ENCODE data around the gene AKT3.
"Not testable (repeated sequence)": the region's sequence is repeated elsewhere in the genome, so short reads cannot be mapped to it uniquely, and the experiment has no call there.

The AKT3 gene

GRCh38 chr1:243693800-243694199 lies 156.2 kb downstream of the AKT3 start:
- DNase-seq (no peak), ATAC-seq (no peak)

- ATAC-seq, result no peak
- DNase-seq, result no peak
Measured at GRCh38 chr1:243686159-243686558, 163.9 kb downstream of the AKT3 start.

GRCh38 chr1:243680860-243681259 lies 169.2 kb downstream of the AKT3 start:
- ATAC-seq, result no peak
- DNase-seq, result no peak

GRCh38 chr1:243672539-243673074 lies 177.4 kb downstream of the AKT3 start:
- ATAC-seq, result no peak
- no peak for DNase-seq

GRCh38 chr1:243667591-243667990 lies 182.5 kb downstream of the AKT3 start:
- DNase-seq, result no peak
- ATAC-seq, result no peak

- ATAC-seq (no peak), DNase-seq (no peak)
Measured at GRCh38 chr1:243667133-243667532, 182.9 kb downstream of the AKT3 start.

GRCh38 chr1:243663651-243664050 lies 186.4 kb downstream of the AKT3 start:
- no peak for ATAC-seq
- no peak for DNase-seq

- not testable (repeated sequence) for DNase-seq, ATAC-seq
Measured at GRCh38 chr1:243662169-243662568, 187.9 kb downstream of the AKT3 start.

GRCh38 chr1:243658594-243659105 lies 191.4 kb downstream of the AKT3 start:
- DNase-seq, result no peak
- no peak for ATAC-seq

GRCh38 chr1:243657793-243658192 lies 192.2 kb downstream of the AKT3 start:
- DNase-seq (no peak), ATAC-seq (no peak)

GRCh38 chr1:243649530-243649929 lies 200.5 kb downstream of the AKT3 start:
- ATAC-seq, DNase-seq: not testable (repeated sequence)

GRCh38 chr1:243646841-243647240 lies 203.2 kb downstream of the AKT3 start:
- no peak for ATAC-seq
- no peak for DNase-seq

GRCh38 chr1:243645281-243645680 lies 204.8 kb downstream of the AKT3 start:
- no peak for DNase-seq
- no peak for ATAC-seq

- DNase-seq (no peak), ATAC-seq (no peak)
Measured at GRCh38 chr1:243642936-243643335, 207.1 kb downstream of the AKT3 start.

GRCh38 chr1:243639027-243639658 lies 210.9 kb downstream of the AKT3 start:
- ATAC-seq, result no peak
- no peak for DNase-seq

- no peak for ATAC-seq
- DNase-seq, result no peak
Measured at GRCh38 chr1:243638186-243638585, 211.9 kb downstream of the AKT3 start.

- no peak for DNase-seq
- no peak for ATAC-seq
Measured at GRCh38 chr1:243628476-243628907, 221.6 kb downstream of the AKT3 start.

- DNase-seq (no peak), ATAC-seq (no peak)
Measured at GRCh38 chr1:243623841-243624240, 226.2 kb downstream of the AKT3 start.

GRCh38 chr1:243621973-243622372 lies 228.1 kb downstream of the AKT3 start:
- ATAC-seq (no peak), DNase-seq (no peak)

GRCh38 chr1:243620096-243620495 lies 229.9 kb downstream of the AKT3 start:
- ATAC-seq (peak; percentile 86), DNase-seq (no peak)

- DNase-seq (no peak), ATAC-seq (no peak)
Measured at GRCh38 chr1:243609698-243610097, 240.3 kb downstream of the AKT3 start.

- ATAC-seq (no peak), DNase-seq (no peak)
Measured at GRCh38 chr1:243605604-243606003, 244.4 kb downstream of the AKT3 start.

- ATAC-seq, result no peak
- DNase-seq, result no peak
Measured at GRCh38 chr1:243601720-243602119, 248.3 kb downstream of the AKT3 start.

GRCh38 chr1:243598433-243598832 lies 251.6 kb downstream of the AKT3 start:
- peak; percentile 14 for DNase-seq
- ATAC-seq, result peak; percentile 79
